ENCODE data around the gene USH2A.
A peak's percentile ranks its signal among the peaks of the same experiment; 100 is the strongest.

The USH2A gene

GRCh38 chr1:216119600-216119999 lies 303.6 kb downstream of the USH2A start:
- no peak for DNase-seq

GRCh38 chr1:216114180-216114579 lies 309.1 kb downstream of the USH2A start:
- no peak for DNase-seq

GRCh38 chr1:216113181-216113580 lies 310.1 kb downstream of the USH2A start:
- DNase-seq, result no peak

- DNase-seq, result peak; percentile 8
Observed at GRCh38 chr1:216111842-216112241, 311.4 kb downstream of the USH2A start.

GRCh38 chr1:216095400-216095799 lies 327.8 kb downstream of the USH2A start:
- DNase-seq, result no peak

GRCh38 chr1:216090556-216090955 lies 332.7 kb downstream of the USH2A start:
- DNase-seq, result no peak

GRCh38 chr1:216086678-216087077 lies 336.6 kb downstream of the USH2A start:
- DNase-seq, result no peak

GRCh38 chr1:216081445-216081844 lies 341.8 kb downstream of the USH2A start:
- no peak for DNase-seq

GRCh38 chr1:216076751-216077150 lies 346.5 kb downstream of the USH2A start:
- no peak for DNase-seq

GRCh38 chr1:216075339-216075738 lies 347.9 kb downstream of the USH2A start:
- DNase-seq, result no peak

GRCh38 chr1:216073793-216074595 lies 349.3 kb downstream of the USH2A start:
- DNase-seq, result no peak

- no peak for DNase-seq
Observed at GRCh38 chr1:216071262-216071661, 352.0 kb downstream of the USH2A start.

GRCh38 chr1:216064643-216065042 lies 358.6 kb downstream of the USH2A start:
- DNase-seq, result no peak

- DNase-seq, result no peak
Observed at GRCh38 chr1:216057947-216058346, 365.3 kb downstream of the USH2A start.

- no peak for DNase-seq
Observed at GRCh38 chr1:216057063-216057462, 366.2 kb downstream of the USH2A start.

GRCh38 chr1:216055004-216055403 lies 368.2 kb downstream of the USH2A start:
- DNase-seq, result no peak

- no peak for DNase-seq
Observed at GRCh38 chr1:216054600-216054999, 368.6 kb downstream of the USH2A start.

GRCh38 chr1:216051071-216051470 lies 372.2 kb downstream of the USH2A start:
- DNase-seq, result no peak

- no peak for DNase-seq
Observed at GRCh38 chr1:216049741-216050430, 373.4 kb downstream of the USH2A start.

GRCh38 chr1:216047811-216048572 lies 375.3 kb downstream of the USH2A start:
- no peak for DNase-seq

GRCh38 chr1:216046336-216046735 lies 376.9 kb downstream of the USH2A start:
- peak; percentile 50 for DNase-seq

GRCh38 chr1:216045400-216045799 lies 377.8 kb downstream of the USH2A start:
- no peak for DNase-seq

- DNase-seq, result no peak
Observed at GRCh38 chr1:216044538-216044937, 378.7 kb downstream of the USH2A start.

GRCh38 chr1:216034506-216034905 lies 388.7 kb downstream of the USH2A start:
- peak; percentile 2 for DNase-seq

Data from NCI-H526 treated with DMSO at 0.1 percent for 48 hours (cell line).